HG02943 (cell line): Measurements from ENCODE around the gene ASCC2.
"Not testable (repeated sequence)": the region's sequence is repeated elsewhere in the genome, so short reads cannot be mapped to it uniquely, and the experiment has no call there.

Source experiments
- ATAC-seq: cut with Tn5 transposase; IDR thresholded peaks from one replicate; pipeline ENCODE4 v1.9.1; 2021; ENCODE audit warnings: mild to moderate bottlenecking, low read depth, moderate library complexity; ENCODE audit not compliant: unreplicated experiment

ASCC2 gene

DNA sequence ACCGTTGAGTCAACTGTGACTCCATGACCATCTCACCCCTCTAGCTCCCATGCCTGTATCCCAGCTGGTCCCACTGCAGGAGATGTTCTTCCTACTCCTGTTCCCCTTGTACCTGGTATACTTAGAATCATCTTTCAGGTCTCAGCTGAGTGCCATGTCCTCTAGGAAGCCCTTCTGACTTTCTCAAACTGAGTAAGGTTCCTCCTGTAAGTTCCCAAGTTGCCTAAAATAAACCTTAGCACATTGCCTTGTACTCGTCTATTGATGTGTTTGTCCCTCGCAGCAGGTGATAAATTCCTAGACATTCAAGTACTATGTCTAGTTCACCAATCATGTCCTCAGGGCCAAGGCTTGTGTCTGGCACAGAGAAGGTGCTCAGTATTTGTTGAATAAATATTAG, 18.4 kb upstream of the ASCC2 start:
- no peak for ATAC-seq

DNA sequence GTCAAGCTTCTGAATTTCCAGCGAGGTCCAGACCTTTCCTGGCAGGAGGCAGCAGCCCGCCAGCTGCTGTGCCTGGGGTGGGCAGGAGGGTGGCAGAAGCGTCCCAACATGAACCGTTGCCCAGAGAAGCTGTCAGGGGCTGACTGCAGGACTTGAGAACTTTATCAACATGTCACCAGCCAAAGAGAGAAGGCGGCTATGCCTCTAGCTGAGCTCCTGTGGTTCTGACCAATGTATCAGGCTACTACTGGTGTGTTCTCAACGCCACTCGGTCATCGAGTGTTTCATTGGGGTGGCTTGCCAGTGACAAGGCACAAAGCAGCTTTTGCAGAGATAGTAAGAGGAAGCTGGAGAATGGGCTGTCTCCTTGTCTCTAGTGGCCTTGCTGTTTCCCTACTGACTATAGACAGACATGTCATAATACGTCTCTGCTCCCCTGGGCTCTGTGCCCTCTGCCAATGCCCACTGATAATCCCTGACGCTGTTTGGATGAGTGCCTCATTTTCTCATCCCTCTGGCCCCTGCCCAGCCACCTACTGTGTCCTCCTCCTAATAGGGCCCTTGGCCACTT, 17.6 kb upstream of the ASCC2 start:
- no peak for ATAC-seq

DNA sequence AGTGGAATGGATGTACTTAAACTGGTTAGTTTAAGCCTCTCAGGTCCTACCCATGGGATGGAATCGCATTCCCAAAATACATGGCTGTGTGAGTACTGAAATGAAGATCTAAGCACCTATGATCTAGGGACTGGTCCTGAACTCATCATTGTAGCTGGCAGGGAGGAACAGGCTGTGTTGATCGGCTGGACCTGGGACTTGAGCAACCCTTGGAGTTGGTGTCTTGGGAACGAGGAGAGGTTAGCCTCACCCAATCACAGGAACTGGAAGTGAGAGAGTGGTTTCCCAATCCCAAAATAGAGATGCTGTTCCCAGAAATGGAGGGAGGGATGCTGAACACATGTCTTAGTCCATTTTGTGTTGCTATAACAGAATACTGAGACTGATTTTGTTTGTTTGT, 16.4 kb upstream of the ASCC2 start:
- no peak for ATAC-seq

- ATAC-seq: no peak
Measured at GRCh38 chr22:29848111-29848510, 10.0 kb upstream of the ASCC2 start.

- no peak for ATAC-seq
Measured at GRCh38 chr22:29846290-29846689, 8.2 kb upstream of the ASCC2 start.

DNA sequence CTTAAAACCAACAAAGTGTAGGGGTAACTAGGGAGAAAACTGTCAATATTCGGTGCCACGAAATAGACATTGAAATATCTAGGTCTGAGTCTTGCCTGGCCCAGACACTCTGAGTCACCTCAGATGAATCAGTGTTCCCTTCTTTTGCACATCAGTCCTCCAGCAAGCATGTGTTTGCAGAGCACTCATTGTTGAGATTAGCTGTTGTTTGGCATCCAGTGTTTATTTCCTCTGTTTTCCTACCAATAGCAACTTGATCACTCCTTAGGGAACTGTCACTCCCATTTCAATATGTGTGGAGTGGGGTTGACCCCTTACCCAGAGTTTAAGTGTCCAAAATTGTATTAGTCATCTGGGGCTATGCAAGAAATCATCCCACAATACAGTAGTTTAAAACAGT, 4.7 kb upstream of the ASCC2 start:
- no peak for ATAC-seq

- no peak for ATAC-seq
Measured at GRCh38 chr22:29842172-29842571, 4.1 kb upstream of the ASCC2 start.

- no peak for ATAC-seq
Measured at GRCh38 chr22:29840498-29840897, 2.4 kb upstream of the ASCC2 start.

GRCh38 chr22:29839039-29839438, 965 bp upstream of the ASCC2 start:
- no peak for ATAC-seq

GRCh38 chr22:29838599-29838956, 504 bp upstream of the ASCC2 start:
- no peak for ATAC-seq

- ATAC-seq: not testable (repeated sequence)
Measured at GRCh38 chr22:29836791-29837370, 1.2 kb downstream of the ASCC2 start.

DNA sequence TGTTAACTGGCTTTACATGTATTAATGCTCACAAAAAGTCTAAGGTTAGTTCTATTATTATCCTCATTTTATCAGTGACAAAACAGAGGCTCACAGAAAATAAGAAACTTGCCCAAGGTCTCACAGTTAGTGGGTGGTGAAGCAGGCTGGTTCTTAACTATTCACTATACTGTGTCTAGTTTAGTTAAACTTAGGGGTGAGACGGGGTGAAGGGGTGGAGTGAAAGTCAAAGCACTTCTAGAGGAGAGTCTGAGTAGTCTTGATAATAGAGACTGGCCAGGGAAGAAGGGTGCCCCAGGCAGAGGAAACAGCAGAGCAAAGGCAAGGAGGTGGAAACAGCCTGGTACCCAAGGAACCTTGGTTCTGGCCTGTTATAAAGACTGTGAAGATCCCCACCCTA, 4.0 kb downstream of the ASCC2 start:
- no peak for ATAC-seq

DNA sequence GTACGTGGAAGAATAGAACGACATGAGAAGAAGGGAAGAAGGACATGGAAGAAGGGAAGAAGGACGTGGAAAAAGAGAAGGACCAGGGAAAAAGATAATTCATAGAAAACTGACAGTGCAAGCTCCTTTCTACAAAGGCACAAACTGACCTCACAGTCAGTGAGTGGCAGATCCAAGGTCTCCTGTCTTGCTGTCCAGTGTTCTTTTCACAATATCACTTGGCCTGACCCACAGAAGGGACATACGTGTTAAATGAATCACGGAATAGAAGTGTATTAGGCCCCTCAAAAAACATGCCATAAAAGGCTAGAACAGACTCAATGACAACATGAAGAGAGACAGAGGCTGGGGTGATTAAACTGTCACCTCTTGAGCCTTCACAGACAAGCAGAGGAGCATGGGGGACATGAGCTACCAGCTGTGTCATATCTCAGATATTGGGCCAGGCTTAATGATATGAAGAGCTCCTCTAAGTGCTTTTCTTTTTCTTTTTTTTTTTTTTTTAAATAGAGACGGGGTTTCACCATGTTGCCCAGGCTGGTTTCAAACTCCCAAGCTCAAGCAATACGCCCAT, 4.6 kb downstream of the ASCC2 start:
- ATAC-seq: no peak

DNA sequence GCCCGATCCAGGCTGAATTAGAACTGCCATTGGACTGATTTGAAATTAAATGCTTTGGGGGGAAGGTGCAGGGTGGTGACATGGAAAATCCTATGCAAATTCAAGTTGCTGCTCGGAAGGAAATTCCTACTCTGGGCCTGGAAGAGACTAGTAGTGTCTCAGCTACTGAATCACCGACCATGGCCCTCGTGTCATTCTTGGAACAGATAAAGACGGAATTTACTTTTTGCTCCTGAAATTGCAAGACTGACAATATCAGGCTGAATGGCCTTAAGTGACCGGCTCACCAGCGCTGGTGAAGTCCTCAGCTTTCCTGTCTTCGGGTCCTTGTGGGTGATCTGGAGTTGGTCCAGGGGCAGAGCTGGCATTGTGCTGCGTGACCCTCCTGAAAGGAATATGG, 6.1 kb downstream of the ASCC2 start:
- no peak for ATAC-seq

- no peak for ATAC-seq
Measured at GRCh38 chr22:29831186-29831921, 6.7 kb downstream of the ASCC2 start.

GRCh38 chr22:29830585-29830984, 7.5 kb downstream of the ASCC2 start:
- no peak for ATAC-seq

- not testable (repeated sequence) for ATAC-seq
Measured at GRCh38 chr22:29827726-29828125, 10.3 kb downstream of the ASCC2 start.

GRCh38 chr22:29827091-29827490, 11.0 kb downstream of the ASCC2 start:
- ATAC-seq: no peak

DNA sequence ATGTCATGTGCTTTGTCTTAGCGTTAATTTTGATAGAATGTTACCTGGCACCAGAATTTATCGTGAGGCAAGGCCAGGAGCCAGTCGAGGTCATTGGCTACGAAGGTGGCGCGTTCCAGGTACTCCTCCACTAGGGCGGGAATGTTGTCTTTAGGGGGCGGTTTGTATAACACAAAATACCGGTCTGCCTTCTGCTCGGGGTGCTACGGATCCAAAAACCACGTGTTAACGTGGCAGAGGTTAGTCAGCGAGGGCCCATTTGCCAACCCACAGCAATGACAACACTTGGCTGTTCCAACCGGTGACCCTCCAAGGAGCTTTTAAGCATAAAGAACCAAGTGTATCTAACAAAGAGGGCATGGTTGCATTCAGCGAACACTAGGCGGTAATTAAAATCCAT, 12.5 kb downstream of the ASCC2 start:
- no peak for ATAC-seq

- ATAC-seq: no peak
Measured at GRCh38 chr22:29824677-29825076, 13.4 kb downstream of the ASCC2 start.

GRCh38 chr22:29821291-29822016, 16.6 kb downstream of the ASCC2 start:
- no peak for ATAC-seq
